GM23338 (cell line): ENCODE measurements around the gene AHI1. TPM values are rescaled to one million over a fixed set of nuclear protein-coding genes. Genes with fewer than 3 reads are reported as not detected.

Source experiments
- ATAC-seq: fragments of 200-7000 bp; cut with Tn5 transposase; 3 replicates; pipeline ENCODE4 v1.9.1; 2020
- DNase-seq: peaks from one replicate; pipeline ENCODE4 v3.0.0-alpha.2; 2015; ENCODE audit warnings: low spot score
- H2AFZ ChIP-seq: fragments of 200-600 bp; sonication (generic); 2 replicates; pipeline ENCODE4 v1.8.0; 2016; ENCODE audit warnings: antibody characterized with exemption, mild to moderate bottlenecking, moderate library complexity
- H3F3A ChIP-seq: fragments of 200-600 bp; sonication (generic); replicated peaks from 2 replicates; pipeline ENCODE4 v1.8.0; 2017; ENCODE audit warnings: antibody characterized with exemption, mixed run types, low read depth
- H3K27ac ChIP-seq: fragments of 200-600 bp; sonication (generic); 2 replicates; pipeline ENCODE4 v1.6.1; 2016; ENCODE audit warnings: low read depth
- H3K27me3 ChIP-seq: fragments of 200-600 bp; sonication (generic); 2 replicates; pipeline ENCODE4 v1.8.0; 2016; ENCODE audit warnings: mild to moderate bottlenecking, mixed run types, moderate library complexity; ENCODE audit not compliant: insufficient read depth
- H3K36me3 ChIP-seq: fragments of 200-600 bp; sonication (generic); 2 replicates; pipeline ENCODE4 v1.8.0; 2016; ENCODE audit warnings: mild to moderate bottlenecking; ENCODE audit not compliant: insufficient read depth
- H3K4me1 ChIP-seq: fragments of 200-600 bp; sonication (generic); 2 replicates; pipeline ENCODE4 v1.8.0; 2016; ENCODE audit warnings: mild to moderate bottlenecking, moderate library complexity; ENCODE audit not compliant: insufficient read depth
- H3K4me2 ChIP-seq: fragments of 200-600 bp; sonication (generic); 2 replicates; pipeline ENCODE4 v1.7.1; 2017; ENCODE audit warnings: mixed run types
- H3K4me3 ChIP-seq: fragments of 200-600 bp; sonication (generic); 2 replicates; pipeline ENCODE4 v1.6.1; 2016; ENCODE audit warnings: mixed run types
- H3K79me2 ChIP-seq: fragments of 200-600 bp; sonication (generic); replicated peaks from 2 replicates; pipeline ENCODE4 v1.8.0; 2017; ENCODE audit warnings: mild to moderate bottlenecking; ENCODE audit not compliant: insufficient read depth
- H3K9me2 ChIP-seq: fragments of 200-600 bp; sonication (generic); 2 replicates; pipeline ENCODE4 v1.8.0; 2017; ENCODE audit not compliant: insufficient read depth
- H4K20me1 ChIP-seq: fragments of 200-600 bp; sonication (generic); replicated peaks from 2 replicates; pipeline ENCODE4 v1.8.0; 2017; ENCODE audit warnings: mild to moderate bottlenecking; ENCODE audit not compliant: insufficient read depth
- H3K27ac Mint-ChIP-seq: 2 replicates; pipeline ENCODE4 v1.8.0; 2020; ENCODE audit warnings: inconsistent platforms, mild to moderate bottlenecking, moderate library complexity, mixed read lengths
- H3K27me3 Mint-ChIP-seq: 3 replicates; pipeline ENCODE4 v1.8.0; 2022; ENCODE audit warnings: low read depth, mild to moderate bottlenecking, moderate library complexity, mixed read lengths, inconsistent platforms; ENCODE audit not compliant: insufficient read depth, poor library complexity
- H3K36me3 Mint-ChIP-seq: 3 replicates; pipeline ENCODE4 v1.8.0; 2021; ENCODE audit warnings: low read depth, mild to moderate bottlenecking, inconsistent platforms, moderate library complexity, mixed read lengths
- H3K4me1 Mint-ChIP-seq: 3 replicates; pipeline ENCODE4 v1.8.0; 2020; ENCODE audit warnings: mild to moderate bottlenecking, inconsistent platforms, mixed read lengths
- H3K4me3 Mint-ChIP-seq: 3 replicates; pipeline ENCODE4 v1.8.0; 2021; ENCODE audit warnings: moderate library complexity, mild to moderate bottlenecking, inconsistent platforms, mixed read lengths
- H3K9me3 Mint-ChIP-seq: 3 replicates; pipeline ENCODE4 v1.8.0; 2020; ENCODE audit warnings: moderate library complexity, mild to moderate bottlenecking, inconsistent platforms, mixed read lengths
- CREB1 ChIP-seq: fragments of 250-450 bp; sonication (Bioruptor Pico); IDR thresholded peaks from 2 replicates; pipeline ENCODE4 v1.5.0; 2020; ENCODE audit warnings: low read depth, mild to moderate bottlenecking, moderate library complexity
- ETS1 ChIP-seq: IDR thresholded peaks from 2 replicates; pipeline ENCODE4 v1.6.1; 2016; ENCODE audit warnings: antibody characterized with exemption
- EZH2 ChIP-seq: fragments of 200-600 bp; sonication (generic); IDR thresholded peaks from one replicate; pipeline ENCODE4 v1.8.0; 2017; ENCODE audit warnings: antibody characterized with exemption, mild to moderate bottlenecking, low read depth; ENCODE audit not compliant: unreplicated experiment
- EZH2phosphoT487 ChIP-seq: fragments of 200-600 bp; sonication (generic); IDR thresholded peaks from one replicate; pipeline ENCODE4 v1.8.1; 2018; ENCODE audit warnings: antibody characterized with exemption; ENCODE audit not compliant: unreplicated experiment
- JUNB ChIP-seq: IDR thresholded peaks from one replicate; pipeline ENCODE4 v1.6.1; 2016; ENCODE audit warnings: antibody characterized with exemption; ENCODE audit not compliant: unreplicated experiment
- NANOG ChIP-seq: IDR thresholded peaks from 2 replicates; pipeline ENCODE4 v1.6.1; 2016; ENCODE audit warnings: antibody characterized with exemption, borderline replicate concordance
- POLR2AphosphoS5 ChIP-seq: IDR thresholded peaks from 2 replicates; pipeline ENCODE4 v1.6.1; 2016; ENCODE audit warnings: antibody characterized with exemption, low read depth
- REST ChIP-seq: IDR thresholded peaks from one replicate; pipeline ENCODE4 v1.6.1; 2018; ENCODE audit warnings: antibody characterized with exemption; ENCODE audit not compliant: unreplicated experiment
- STAT1 ChIP-seq: IDR thresholded peaks from one replicate; pipeline ENCODE4 v1.6.1; 2016; ENCODE audit warnings: antibody characterized with exemption; ENCODE audit not compliant: unreplicated experiment
- ZNF114 ChIP-seq: fragments of 250-450 bp; sonication (Bioruptor Pico); IDR thresholded peaks from 2 replicates; pipeline ENCODE4 v1.5.0; 2020; ENCODE audit warnings: mild to moderate bottlenecking, moderate library complexity
- ZNF331 ChIP-seq: fragments of 250-450 bp; sonication (Bioruptor Pico); IDR thresholded peaks from 2 replicates; pipeline ENCODE4 v1.5.0; 2020; ENCODE audit warnings: low read depth, mild to moderate bottlenecking, moderate library complexity
- polyA plus RNA-seq: library from polyadenylated mRNA; unstranded; fragments of >200 nt; fragmentation: Nextera tagmentation; extraction: Ambion mirVana; gene quantifications from 2 replicates; pipeline ENCODE4 v1.2.1, GENCODE V29; 2016
- total RNA-seq: library from RNA; depleted of rRNA; stranded (reverse); fragments of >200 nt; shearing (Covaris generic); gene quantifications from 2 replicates; pipeline ENCODE4 v1.2.3, GENCODE V29; 2014
- TF ChIP-seq, protein P1 (sequence below), 2 experiments: fragments of 200-600 bp in 1 of 2; sonication (generic) in 1 of 2; conservative IDR thresholded peaks; 2 replicates each; pipeline versions ENCODE4 v1.5.1 to v1.6.1; 2016 to 2017; ENCODE audit warnings: antibody characterized with exemption in 2 of 2, low read depth in 2 of 2, mild to moderate bottlenecking in 2 of 2, moderate library complexity in 1 of 2
- TF ChIP-seq, protein P2 (sequence below): fragments of 250-450 bp; sonication (Bioruptor Pico); IDR thresholded peaks from 2 replicates; pipeline ENCODE4 v1.5.0; 2020; ENCODE audit warnings: mild to moderate bottlenecking, moderate library complexity

Gene AHI1
- total and polyA plus RNA-seq, 2 experiments from 2014 or later, result 19.8 to 72.9 TPM

DNA sequence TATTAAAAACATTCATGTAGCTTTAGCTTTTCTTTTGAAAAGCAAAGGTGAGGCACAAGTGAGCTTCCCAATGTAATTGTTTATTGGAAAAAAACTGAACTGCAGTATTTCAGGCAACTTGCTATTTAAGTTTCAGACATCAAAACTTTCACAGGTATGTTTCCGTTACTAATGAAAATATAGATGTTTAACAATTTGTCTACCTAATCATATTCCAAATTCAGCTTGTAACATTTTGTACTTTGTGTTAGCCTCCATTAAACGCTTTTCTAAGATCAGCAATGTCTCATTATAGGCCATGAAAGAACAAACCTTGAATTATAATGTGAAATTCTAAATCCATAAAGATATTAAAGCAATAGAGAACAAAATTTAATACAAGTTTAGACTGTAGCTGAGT is 69.5 kb downstream of the AHI1 start:
- Histone ChIP-seq H3K79me2 (no peaks in the 10 kb centered on the region), H3K36me3 (no peaks in the 10 kb centered on the region; the same call in 1 of the 2 replicates), H3K4me1 (no peaks in the 10 kb centered on the region), H2AFZ (no peak overlapping the region), H3F3A (no peaks in the 10 kb centered on the region), H4K20me1 (no peaks in the 10 kb centered on the region), H3K27me3 (no peaks in the 10 kb centered on the region), H3K9me2 (no peaks in the 10 kb centered on the region), H3K27ac (no peak overlapping the region), H3K4me2 (no peak overlapping the region), H3K4me3 (no peak overlapping the region)
- no peak for ATAC-seq
- peaks cover 2% of the 10 kb centered on the region; the same call in 1 of the 3 replicates for H3K36me3 Mint-ChIP-seq
- no peaks in the 10 kb centered on the region for H3K27me3 Mint-ChIP-seq
- H3K27ac Mint-ChIP-seq, result no peak overlapping the region
- DNase-seq, result no peak
- no peak overlapping the region for H3K4me3 Mint-ChIP-seq
- H3K4me1 Mint-ChIP-seq, result no peaks in the 10 kb centered on the region
- TF ChIP-seq REST, result no peak
- TF ChIP-seq EZH2, result no peak
- no peak for TF ChIP-seq NANOG
- TF ChIP-seq, protein P1, sequence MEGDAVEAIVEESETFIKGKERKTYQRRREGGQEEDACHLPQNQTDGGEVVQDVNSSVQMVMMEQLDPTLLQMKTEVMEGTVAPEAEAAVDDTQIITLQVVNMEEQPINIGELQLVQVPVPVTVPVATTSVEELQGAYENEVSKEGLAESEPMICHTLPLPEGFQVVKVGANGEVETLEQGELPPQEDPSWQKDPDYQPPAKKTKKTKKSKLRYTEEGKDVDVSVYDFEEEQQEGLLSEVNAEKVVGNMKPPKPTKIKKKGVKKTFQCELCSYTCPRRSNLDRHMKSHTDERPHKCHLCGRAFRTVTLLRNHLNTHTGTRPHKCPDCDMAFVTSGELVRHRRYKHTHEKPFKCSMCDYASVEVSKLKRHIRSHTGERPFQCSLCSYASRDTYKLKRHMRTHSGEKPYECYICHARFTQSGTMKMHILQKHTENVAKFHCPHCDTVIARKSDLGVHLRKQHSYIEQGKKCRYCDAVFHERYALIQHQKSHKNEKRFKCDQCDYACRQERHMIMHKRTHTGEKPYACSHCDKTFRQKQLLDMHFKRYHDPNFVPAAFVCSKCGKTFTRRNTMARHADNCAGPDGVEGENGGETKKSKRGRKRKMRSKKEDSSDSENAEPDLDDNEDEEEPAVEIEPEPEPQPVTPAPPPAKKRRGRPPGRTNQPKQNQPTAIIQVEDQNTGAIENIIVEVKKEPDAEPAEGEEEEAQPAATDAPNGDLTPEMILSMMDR (conservative IDR thresholded peaks at IDR 0.05; ENCODE audit: low read depth in 2 of 2), result no peak
- no peak for TF ChIP-seq POLR2AphosphoS5
- no peak for TF ChIP-seq STAT1
- TF ChIP-seq JUNB, result no peak
- TF ChIP-seq, protein P2, sequence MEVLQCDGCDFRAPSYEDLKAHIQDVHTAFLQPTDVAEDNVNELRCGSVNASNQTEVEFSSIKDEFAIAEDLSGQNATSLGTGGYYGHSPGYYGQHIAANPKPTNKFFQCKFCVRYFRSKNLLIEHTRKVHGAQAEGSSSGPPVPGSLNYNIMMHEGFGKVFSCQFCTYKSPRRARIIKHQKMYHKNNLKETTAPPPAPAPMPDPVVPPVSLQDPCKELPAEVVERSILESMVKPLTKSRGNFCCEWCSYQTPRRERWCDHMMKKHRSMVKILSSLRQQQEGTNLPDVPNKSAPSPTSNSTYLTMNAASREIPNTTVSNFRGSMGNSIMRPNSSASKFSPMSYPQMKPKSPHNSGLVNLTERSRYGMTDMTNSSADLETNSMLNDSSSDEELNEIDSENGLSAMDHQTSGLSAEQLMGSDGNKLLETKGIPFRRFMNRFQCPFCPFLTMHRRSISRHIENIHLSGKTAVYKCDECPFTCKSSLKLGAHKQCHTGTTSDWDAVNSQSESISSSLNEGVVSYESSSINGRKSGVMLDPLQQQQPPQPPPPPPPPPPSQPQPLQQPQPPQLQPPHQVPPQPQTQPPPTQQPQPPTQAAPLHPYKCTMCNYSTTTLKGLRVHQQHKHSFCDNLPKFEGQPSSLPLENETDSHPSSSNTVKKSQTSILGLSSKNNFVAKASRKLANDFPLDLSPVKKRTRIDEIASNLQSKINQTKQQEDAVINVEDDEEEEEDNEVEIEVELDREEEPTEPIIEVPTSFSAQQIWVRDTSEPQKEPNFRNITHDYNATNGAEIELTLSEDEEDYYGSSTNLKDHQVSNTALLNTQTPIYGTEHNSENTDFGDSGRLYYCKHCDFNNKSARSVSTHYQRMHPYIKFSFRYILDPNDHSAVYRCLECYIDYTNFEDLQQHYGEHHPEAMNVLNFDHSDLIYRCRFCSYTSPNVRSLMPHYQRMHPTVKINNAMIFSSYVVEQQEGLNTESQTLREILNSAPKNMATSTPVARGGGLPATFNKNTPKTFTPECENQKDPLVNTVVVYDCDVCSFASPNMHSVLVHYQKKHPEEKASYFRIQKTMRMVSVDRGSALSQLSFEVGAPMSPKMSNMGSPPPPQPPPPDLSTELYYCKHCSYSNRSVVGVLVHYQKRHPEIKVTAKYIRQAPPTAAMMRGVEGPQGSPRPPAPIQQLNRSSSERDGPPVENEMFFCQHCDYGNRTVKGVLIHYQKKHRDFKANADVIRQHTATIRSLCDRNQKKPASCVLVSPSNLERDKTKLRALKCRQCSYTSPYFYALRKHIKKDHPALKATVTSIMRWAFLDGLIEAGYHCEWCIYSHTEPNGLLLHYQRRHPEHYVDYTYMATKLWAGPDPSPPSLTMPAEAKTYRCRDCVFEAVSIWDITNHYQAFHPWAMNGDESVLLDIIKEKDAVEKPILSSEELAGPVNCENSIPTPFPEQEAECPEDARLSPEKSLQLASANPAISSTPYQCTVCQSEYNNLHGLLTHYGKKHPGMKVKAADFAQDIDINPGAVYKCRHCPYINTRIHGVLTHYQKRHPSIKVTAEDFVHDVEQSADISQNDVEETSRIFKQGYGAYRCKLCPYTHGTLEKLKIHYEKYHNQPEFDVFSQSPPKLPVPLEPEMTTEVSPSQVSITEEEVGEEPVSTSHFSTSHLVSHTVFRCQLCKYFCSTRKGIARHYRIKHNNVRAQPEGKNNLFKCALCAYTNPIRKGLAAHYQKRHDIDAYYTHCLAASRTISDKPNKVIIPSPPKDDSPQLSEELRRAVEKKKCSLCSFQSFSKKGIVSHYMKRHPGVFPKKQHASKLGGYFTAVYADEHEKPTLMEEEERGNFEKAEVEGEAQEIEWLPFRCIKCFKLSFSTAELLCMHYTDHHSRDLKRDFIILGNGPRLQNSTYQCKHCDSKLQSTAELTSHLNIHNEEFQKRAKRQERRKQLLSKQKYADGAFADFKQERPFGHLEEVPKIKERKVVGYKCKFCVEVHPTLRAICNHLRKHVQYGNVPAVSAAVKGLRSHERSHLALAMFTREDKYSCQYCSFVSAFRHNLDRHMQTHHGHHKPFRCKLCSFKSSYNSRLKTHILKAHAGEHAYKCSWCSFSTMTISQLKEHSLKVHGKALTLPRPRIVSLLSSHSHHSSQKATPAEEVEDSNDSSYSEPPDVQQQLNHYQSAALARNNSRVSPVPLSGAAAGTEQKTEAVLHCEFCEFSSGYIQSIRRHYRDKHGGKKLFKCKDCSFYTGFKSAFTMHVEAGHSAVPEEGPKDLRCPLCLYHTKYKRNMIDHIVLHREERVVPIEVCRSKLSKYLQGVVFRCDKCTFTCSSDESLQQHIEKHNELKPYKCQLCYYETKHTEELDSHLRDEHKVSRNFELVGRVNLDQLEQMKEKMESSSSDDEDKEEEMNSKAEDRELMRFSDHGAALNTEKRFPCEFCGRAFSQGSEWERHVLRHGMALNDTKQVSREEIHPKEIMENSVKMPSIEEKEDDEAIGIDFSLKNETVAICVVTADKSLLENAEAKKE (CRISPR knock-in tag), result no peak
- TF ChIP-seq CREB1 (CRISPR knock-in tag), result no peak
- TF ChIP-seq EZH2phosphoT487, result no peak
- TF ChIP-seq ETS1, result no peak
- TF ChIP-seq ZNF114 (CRISPR knock-in tag), result no peak
- no peak for TF ChIP-seq ZNF331
- no peaks in the 10 kb centered on the region for H3K9me3 Mint-ChIP-seq
